ENCODE measurements around the gene PPFIA2. TPM values are rescaled to one million over a fixed set of nuclear protein-coding genes. Genes with fewer than 3 reads are reported as not detected.

PPFIA2 gene
- total RNA-seq, 4 donors from 2014 or later, result 0.13 to 2.9 (median 0.76) TPM

- no peak for DNase-seq (ENCODE audit: extremely low spot score)
- 81% methylated on average over 3 of the region's 3 CpGs for WGBS
- no peak overlapping the region for H3K27ac ChIP-seq (replicated peaks in 1 of 4)
- H3K36me3 ChIP-seq, result no peaks in the 10 kb centered on the region
- TF ChIP-seq POLR2AphosphoS5 (IDR thresholded peaks at IDR 0.05) (no peak), EP300 (IDR thresholded peaks at IDR 0.05) (no peak)
- TF ChIP-seq, protein P1, sequence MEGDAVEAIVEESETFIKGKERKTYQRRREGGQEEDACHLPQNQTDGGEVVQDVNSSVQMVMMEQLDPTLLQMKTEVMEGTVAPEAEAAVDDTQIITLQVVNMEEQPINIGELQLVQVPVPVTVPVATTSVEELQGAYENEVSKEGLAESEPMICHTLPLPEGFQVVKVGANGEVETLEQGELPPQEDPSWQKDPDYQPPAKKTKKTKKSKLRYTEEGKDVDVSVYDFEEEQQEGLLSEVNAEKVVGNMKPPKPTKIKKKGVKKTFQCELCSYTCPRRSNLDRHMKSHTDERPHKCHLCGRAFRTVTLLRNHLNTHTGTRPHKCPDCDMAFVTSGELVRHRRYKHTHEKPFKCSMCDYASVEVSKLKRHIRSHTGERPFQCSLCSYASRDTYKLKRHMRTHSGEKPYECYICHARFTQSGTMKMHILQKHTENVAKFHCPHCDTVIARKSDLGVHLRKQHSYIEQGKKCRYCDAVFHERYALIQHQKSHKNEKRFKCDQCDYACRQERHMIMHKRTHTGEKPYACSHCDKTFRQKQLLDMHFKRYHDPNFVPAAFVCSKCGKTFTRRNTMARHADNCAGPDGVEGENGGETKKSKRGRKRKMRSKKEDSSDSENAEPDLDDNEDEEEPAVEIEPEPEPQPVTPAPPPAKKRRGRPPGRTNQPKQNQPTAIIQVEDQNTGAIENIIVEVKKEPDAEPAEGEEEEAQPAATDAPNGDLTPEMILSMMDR (IDR thresholded peaks at IDR 0.05), result no peak
- H3K9me3 ChIP-seq, result no peaks in the 10 kb centered on the region
- no peaks in the 10 kb centered on the region for H3K27me3 ChIP-seq
- H3K4me3 ChIP-seq, result no peak overlapping the region
- no peaks in the 10 kb centered on the region for H3K4me1 ChIP-seq
- intact Hi-C loops (cut with DNase I), result no loop called here
These were observed 294.0 kb downstream of the PPFIA2 start for GRCh38 chr12:81465191-81465590.

- H3K36me3 ChIP-seq, result no peaks in the 10 kb centered on the region
- H3K27me3 ChIP-seq, result no peaks in the 10 kb centered on the region
- H3K27ac ChIP-seq (replicated peaks in 1 of 4), result no peak overlapping the region
- DNase-seq (ENCODE audit: extremely low spot score), result no peak
- H3K9me3 ChIP-seq, result no peaks in the 10 kb centered on the region
- TF ChIP-seq, protein P1 (IDR thresholded peaks at IDR 0.05), result no peak
- TF ChIP-seq EP300 (IDR thresholded peaks at IDR 0.05) (no peak), POLR2AphosphoS5 (IDR thresholded peaks at IDR 0.05) (no peak), POLR2A (IDR thresholded peaks at IDR 0.05; ENCODE audit: low read depth) (no peak)
- no peaks in the 10 kb centered on the region for H3K4me1 ChIP-seq
- no peak overlapping the region for H3K4me3 ChIP-seq
- intact Hi-C loops (cut with DNase I), result no loop called here
- 63% methylated on average over 4 of the region's 4 CpGs for WGBS
These were observed 298.0 kb downstream of the PPFIA2 start for GRCh38 chr12:81461163-81461562.

DNA sequence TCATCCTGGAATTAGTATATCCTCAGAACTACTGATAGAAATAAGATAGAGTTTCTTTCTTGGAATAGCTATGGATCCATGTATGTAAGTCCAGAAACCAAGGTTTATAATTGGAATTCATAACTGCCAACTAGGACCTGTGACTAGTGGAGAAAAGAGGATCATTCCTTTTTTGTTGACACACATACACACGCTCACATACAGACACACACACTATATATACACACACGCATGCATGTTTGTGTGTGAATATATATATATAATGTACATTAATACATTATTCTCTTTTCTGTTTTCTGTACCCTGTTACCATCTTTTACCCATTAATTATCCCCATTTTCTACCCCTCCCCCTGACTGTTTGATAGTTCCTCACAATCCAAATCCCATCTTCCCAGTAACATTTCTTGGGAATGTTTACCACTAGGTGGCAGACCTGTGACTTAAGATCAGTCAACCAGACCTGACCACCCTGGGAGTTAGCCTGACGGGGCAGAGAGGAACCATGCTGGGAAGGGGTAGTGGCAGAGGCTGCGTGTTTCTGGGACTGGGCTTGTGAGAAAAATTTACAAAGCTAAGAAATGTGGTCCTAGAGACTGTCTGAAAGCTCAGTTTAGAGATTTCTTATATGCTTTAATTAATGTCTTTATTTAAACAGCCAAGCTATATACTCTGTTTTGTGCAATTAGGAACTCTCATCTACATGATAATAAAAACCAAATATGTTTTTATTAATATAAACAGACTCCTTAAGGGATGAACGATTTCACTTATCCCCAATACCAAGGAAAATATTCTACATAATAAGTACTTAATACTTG lies 308.0 kb downstream of the PPFIA2 start:
- H3K27me3 ChIP-seq, result no peaks in the 10 kb centered on the region
- DNase-seq (ENCODE audit: extremely low spot score), result no peak
- no peak overlapping the region for H3K27ac ChIP-seq (replicated peaks in 1 of 4)
- no peak for TF ChIP-seq POLR2A (IDR thresholded peaks at IDR 0.05; ENCODE audit: low read depth)
- TF ChIP-seq, protein P1 (IDR thresholded peaks at IDR 0.05), result peak; percentile 18 to 43 (median 27)
- WGBS, result 34% methylated on average over 5 of the region's 5 CpGs
- no peaks in the 10 kb centered on the region for H3K36me3 ChIP-seq
- H3K4me1 ChIP-seq, result no peaks in the 10 kb centered on the region
- H3K9me3 ChIP-seq, result no peaks in the 10 kb centered on the region
- intact Hi-C loops (cut with DNase I), result no loop called here
- no peak overlapping the region for H3K4me3 ChIP-seq

GRCh38 chr12:81441629-81442028 lies 317.5 kb downstream of the PPFIA2 start:
- Histone ChIP-seq H3K4me3 (no peak overlapping the region), H3K27ac (replicated peaks in 1 of 4) (no peak overlapping the region), H3K36me3 (no peaks in the 10 kb centered on the region), H3K4me1 (no peaks in the 10 kb centered on the region), H3K27me3 (no peaks in the 10 kb centered on the region), H3K9me3 (no peaks in the 10 kb centered on the region)
- 83% methylated on average over 6 of the region's 6 CpGs for WGBS
- TF ChIP-seq, protein P1 (IDR thresholded peaks at IDR 0.05), result no peak
- TF ChIP-seq POLR2A (IDR thresholded peaks at IDR 0.05; ENCODE audit: low read depth) (no peak), POLR2AphosphoS5 (IDR thresholded peaks at IDR 0.05) (no peak)
- intact Hi-C loops (cut with DNase I), result no loop called here
- DNase-seq (ENCODE audit: extremely low spot score), result no peak

- H3K36me3 ChIP-seq, result no peaks in the 10 kb centered on the region
- TF ChIP-seq, protein P1 (IDR thresholded peaks at IDR 0.05), result no peak
- TF ChIP-seq EP300 (IDR thresholded peaks at IDR 0.05) (no peak), POLR2A (IDR thresholded peaks at IDR 0.05; ENCODE audit: low read depth) (no peak)
- H3K9me3 ChIP-seq, result no peaks in the 10 kb centered on the region
- H3K4me3 ChIP-seq, result no peak overlapping the region
- H3K27ac ChIP-seq (replicated peaks in 1 of 4), result no peak overlapping the region
- intact Hi-C loops (cut with DNase I), result no loop called here
- no peak for DNase-seq (ENCODE audit: extremely low spot score)
- no peaks in the 10 kb centered on the region for H3K27me3 ChIP-seq
- WGBS, result 56% methylated on average over 3 of the region's 3 CpGs
- no peaks in the 10 kb centered on the region for H3K4me1 ChIP-seq
These were observed 319.1 kb downstream of the PPFIA2 start for GRCh38 chr12:81440001-81440400.

All from esophagus muscularis mucosa (tissue), 4 donors.